GM12878 (cell line): Measurements from ENCODE around the gene PLK5. TPM values are rescaled to one million over a fixed set of nuclear protein-coding genes. Genes with fewer than 3 reads are reported as not detected.

Experiments
- EP300 ChIP-seq, 2 experiments: fragments of 150-350 bp in 1 of 2; IDR thresholded peaks; 2 replicates each; pipeline ENCODE4 v1.6.1; 2011 to 2012; ENCODE audit warnings: low read depth in 2 of 2, low read length in 2 of 2, borderline replicate concordance in 1 of 2, improper control_type of control experiment in 1 of 2, inconsistent platforms in 1 of 2; ENCODE audit not compliant: control insufficient read depth in 1 of 2
- RBBP5 ChIP-seq: fragments of 200-600 bp; sonication (generic); conservative IDR thresholded peaks from 2 replicates; pipeline ENCODE4 v1.6.1; 2016
- SREBF2 ChIP-seq: IDR thresholded peaks from 2 replicates; pipeline ENCODE4 v1.6.1; 2012; ENCODE audit warnings: mild to moderate bottlenecking, low read length
- TCF3 ChIP-seq: IDR thresholded peaks from 2 replicates; pipeline ENCODE4 v1.6.1; 2012; ENCODE audit warnings: low read depth, mild to moderate bottlenecking, low read length, borderline replicate concordance; ENCODE audit not compliant: insufficient read depth
- polyA plus RNA-seq, 11 experiments: library from polyadenylated mRNA; depleted of rRNA in 4 of 11; unstranded in 6 of 11; stranded (reverse) in 5 of 11; fragments of >200 nt; fragmentation: Nextera tagmentation in 4 of 11; fragmentation: Illumina TruSeq in 1 of 11; extraction: Ambion mirVana in 4 of 11; extraction: Trizol in 1 of 11; gene quantifications; 1 replicate in 1 of 11; 2 replicates in 10 of 11; pipeline versions ENCODE4 v1.2.1 to v1.2.3, GENCODE V29; 2011 to 2016; ENCODE audit warnings: inconsistent platforms in 2 of 11, missing spikeins in 2 of 11, low read depth in 1 of 11
- total RNA-seq, 4 experiments: library from RNA; depleted of rRNA in 3 of 4; stranded (reverse); fragments of >200 nt in 3 of 4; fragmentation: Illumina TruSeq in 1 of 4; extraction: Trizol in 1 of 4; gene quantifications; 2 replicates each; pipeline versions ENCODE4 v1.2.1 to v1.2.3, GENCODE V29; 2013 to 2021
- TF ChIP-seq, protein P1 (sequence below): fragments of 450-650 bp; IDR thresholded peaks from 2 replicates; pipeline ENCODE4 v1.6.1; 2017; ENCODE audit warnings: low read depth, mild to moderate bottlenecking, moderate library complexity
- TF ChIP-seq, protein P2 (sequence below): IDR thresholded peaks from 2 replicates; pipeline ENCODE4 v1.6.1; 2011; ENCODE audit warnings: mild to moderate bottlenecking, low read depth, low read length, moderate library complexity; ENCODE audit not compliant: insufficient replicate concordance
- TF ChIP-seq, protein P3 (sequence below): fragments of 150-350 bp; IDR thresholded peaks from 2 replicates; pipeline ENCODE4 v1.6.1; 2016; ENCODE audit warnings: low read depth, low read length

Gene PLK5
- total and polyA plus RNA-seq, 10 of the 15 experiments (the other 5 are each of a cell fraction or from before 2014, with no cell fraction given), result 0.13 TPM; not detected in 9

DNA sequence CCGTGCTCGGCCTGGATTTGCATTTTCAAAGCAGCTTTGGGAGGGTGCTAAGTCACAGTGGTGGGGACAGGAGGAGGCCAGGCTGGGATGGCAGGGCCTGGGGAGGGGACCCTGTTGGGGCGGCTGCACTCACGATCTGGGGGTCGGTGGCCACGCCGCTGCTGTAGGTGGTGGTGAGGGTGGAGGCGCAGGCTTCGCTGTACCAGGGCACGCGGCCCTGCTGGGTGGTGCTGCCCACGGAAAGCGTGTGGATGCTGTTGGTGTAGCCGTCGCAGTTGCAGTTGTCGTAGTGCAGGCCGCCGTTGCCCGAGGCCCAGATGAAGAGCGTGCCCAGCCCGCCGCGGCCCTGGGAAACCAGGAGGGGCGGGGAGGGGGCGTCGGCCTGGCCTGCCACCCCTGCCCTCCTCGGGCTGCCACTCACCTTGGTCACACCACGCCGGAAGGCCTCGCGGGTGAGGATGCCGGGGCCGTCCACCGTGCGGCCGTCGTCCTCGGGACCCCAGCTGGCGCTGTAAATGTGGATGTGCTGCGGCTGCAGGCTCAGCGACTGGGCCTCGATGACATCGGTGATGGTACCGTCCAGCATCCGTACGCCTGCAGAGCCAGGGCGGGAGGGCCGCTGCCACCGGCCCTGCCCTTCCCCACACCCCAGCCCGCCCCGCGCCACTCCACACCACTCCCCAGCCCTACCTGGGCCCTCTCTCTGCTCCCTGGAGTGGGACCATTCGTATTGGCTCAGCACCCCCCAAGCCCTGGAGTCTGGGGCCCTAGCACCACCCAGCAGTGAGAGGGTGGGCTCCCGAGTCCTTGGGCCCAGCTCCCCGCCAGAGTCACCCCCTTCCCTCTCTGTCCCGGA lies 36.9 kb upstream of the PLK5 start (continued):
- TF ChIP-seq, protein P1, sequence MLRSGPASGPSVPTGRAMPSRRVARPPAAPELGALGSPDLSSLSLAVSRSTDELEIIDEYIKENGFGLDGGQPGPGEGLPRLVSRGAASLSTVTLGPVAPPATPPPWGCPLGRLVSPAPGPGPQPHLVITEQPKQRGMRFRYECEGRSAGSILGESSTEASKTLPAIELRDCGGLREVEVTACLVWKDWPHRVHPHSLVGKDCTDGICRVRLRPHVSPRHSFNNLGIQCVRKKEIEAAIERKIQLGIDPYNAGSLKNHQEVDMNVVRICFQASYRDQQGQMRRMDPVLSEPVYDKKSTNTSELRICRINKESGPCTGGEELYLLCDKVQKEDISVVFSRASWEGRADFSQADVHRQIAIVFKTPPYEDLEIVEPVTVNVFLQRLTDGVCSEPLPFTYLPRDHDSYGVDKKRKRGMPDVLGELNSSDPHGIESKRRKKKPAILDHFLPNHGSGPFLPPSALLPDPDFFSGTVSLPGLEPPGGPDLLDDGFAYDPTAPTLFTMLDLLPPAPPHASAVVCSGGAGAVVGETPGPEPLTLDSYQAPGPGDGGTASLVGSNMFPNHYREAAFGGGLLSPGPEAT, result no peak
- TF ChIP-seq, protein P2, sequence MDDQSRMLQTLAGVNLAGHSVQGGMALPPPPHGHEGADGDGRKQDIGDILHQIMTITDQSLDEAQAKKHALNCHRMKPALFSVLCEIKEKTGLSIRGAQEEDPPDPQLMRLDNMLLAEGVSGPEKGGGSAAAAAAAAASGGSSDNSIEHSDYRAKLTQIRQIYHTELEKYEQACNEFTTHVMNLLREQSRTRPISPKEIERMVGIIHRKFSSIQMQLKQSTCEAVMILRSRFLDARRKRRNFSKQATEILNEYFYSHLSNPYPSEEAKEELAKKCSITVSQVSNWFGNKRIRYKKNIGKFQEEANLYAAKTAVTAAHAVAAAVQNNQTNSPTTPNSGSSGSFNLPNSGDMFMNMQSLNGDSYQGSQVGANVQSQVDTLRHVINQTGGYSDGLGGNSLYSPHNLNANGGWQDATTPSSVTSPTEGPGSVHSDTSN, result no peak
- TF ChIP-seq SREBF2 (no peak), EP300 (IDR thresholded peaks at IDR 0.05; ENCODE audit: borderline replicate concordance in 1 of 2, control insufficient read depth in 1 of 2, low read depth in 2 of 2, low read length in 2 of 2) (no peak), TCF3 (no peak), RBBP5 (no peak)
- TF ChIP-seq, protein P3, sequence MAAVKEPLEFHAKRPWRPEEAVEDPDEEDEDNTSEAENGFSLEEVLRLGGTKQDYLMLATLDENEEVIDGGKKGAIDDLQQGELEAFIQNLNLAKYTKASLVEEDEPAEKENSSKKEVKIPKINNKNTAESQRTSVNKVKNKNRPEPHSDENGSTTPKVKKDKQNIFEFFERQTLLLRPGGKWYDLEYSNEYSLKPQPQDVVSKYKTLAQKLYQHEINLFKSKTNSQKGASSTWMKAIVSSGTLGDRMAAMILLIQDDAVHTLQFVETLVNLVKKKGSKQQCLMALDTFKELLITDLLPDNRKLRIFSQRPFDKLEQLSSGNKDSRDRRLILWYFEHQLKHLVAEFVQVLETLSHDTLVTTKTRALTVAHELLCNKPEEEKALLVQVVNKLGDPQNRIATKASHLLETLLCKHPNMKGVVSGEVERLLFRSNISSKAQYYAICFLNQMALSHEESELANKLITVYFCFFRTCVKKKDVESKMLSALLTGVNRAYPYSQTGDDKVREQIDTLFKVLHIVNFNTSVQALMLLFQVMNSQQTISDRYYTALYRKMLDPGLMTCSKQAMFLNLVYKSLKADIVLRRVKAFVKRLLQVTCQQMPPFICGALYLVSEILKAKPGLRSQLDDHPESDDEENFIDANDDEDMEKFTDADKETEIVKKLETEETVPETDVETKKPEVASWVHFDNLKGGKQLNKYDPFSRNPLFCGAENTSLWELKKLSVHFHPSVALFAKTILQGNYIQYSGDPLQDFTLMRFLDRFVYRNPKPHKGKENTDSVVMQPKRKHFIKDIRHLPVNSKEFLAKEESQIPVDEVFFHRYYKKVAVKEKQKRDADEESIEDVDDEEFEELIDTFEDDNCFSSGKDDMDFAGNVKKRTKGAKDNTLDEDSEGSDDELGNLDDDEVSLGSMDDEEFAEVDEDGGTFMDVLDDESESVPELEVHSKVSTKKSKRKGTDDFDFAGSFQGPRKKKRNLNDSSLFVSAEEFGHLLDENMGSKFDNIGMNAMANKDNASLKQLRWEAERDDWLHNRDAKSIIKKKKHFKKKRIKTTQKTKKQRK, result no peak
